Measurements from ENCODE around the gene LRCH4.

DNA sequence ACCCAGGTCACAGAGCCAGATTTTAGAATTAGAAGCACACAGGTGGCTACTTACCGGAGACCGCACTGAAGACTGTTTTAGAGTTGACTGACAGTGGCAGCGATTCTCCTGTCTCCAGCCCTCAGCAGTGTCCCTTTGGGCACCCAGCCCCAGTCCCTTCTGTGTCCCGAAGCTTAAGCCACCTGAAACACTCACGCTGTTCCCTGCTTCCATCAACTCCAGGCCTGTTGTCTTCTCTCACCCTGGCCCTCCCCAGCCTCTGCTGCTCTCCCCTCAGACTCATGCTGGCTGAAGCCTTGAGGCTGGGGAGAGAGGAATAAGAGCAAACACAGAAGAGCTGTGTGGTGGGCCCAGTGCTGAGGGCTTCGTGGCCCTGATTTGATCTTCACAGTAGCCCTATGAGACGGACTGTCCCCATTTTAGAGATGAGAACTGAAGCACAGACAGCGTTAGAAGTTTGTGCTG, 22.8 kb downstream of the LRCH4 start:
- TF ChIP-seq, protein P1, sequence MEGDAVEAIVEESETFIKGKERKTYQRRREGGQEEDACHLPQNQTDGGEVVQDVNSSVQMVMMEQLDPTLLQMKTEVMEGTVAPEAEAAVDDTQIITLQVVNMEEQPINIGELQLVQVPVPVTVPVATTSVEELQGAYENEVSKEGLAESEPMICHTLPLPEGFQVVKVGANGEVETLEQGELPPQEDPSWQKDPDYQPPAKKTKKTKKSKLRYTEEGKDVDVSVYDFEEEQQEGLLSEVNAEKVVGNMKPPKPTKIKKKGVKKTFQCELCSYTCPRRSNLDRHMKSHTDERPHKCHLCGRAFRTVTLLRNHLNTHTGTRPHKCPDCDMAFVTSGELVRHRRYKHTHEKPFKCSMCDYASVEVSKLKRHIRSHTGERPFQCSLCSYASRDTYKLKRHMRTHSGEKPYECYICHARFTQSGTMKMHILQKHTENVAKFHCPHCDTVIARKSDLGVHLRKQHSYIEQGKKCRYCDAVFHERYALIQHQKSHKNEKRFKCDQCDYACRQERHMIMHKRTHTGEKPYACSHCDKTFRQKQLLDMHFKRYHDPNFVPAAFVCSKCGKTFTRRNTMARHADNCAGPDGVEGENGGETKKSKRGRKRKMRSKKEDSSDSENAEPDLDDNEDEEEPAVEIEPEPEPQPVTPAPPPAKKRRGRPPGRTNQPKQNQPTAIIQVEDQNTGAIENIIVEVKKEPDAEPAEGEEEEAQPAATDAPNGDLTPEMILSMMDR (IDR thresholded peaks at IDR 0.05) = no peak
- no peak for TF ChIP-seq ZFX (IDR thresholded peaks at IDR 0.05; ENCODE audit: borderline replicate concordance)
